GM21367 (cell line): ENCODE results near the gene ZNF366.
"Not testable (repeated sequence)": the region's sequence is repeated elsewhere in the genome, so short reads cannot be mapped to it uniquely, and the experiment has no call there.

Experiments used
- ATAC-seq: cut with Tn5 transposase; IDR thresholded peaks from one replicate; pipeline ENCODE4 v1.9.1; 2021; ENCODE audit not compliant: unreplicated experiment

The ZNF366 gene

DNA sequence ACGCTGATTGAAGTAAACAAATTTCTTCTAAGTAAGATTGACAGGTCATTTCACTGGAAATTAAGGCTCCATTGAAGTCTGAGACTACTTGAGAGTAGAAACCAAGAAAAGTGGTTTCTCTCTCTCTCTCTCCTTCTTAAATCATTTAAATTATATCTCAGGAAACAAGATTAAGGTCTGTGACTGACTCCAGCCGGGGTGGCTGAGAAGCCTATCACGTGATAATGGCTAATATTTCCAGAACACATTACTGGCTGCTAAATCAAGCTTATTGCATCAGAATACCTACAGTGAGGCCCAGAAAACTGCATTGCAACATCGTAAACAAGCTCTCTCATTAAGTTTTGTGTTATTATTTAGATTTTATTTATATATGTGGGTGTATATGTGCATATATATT, 98.6 kb downstream of the ZNF366 start:
- no peak for ATAC-seq

DNA sequence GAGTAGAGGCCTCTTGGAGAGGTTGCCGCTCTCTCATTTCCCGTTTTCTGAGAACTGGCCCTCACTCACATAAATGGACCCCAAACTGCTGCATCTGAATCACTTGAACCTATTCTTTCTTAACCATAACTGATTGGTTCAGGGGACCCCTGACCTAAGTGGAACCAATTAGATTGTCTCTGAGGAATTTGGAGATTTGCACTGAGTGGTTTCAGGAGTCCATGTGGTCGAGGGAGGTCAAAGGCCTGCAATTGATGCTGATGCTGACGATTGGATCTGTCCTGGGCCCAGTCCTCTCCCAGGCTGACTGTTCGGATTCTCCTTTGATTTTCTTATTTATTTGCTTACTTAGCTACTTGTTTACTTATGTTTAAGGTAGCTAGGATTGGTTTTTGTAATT, 99.1 kb downstream of the ZNF366 start:
- ATAC-seq: no peak

DNA sequence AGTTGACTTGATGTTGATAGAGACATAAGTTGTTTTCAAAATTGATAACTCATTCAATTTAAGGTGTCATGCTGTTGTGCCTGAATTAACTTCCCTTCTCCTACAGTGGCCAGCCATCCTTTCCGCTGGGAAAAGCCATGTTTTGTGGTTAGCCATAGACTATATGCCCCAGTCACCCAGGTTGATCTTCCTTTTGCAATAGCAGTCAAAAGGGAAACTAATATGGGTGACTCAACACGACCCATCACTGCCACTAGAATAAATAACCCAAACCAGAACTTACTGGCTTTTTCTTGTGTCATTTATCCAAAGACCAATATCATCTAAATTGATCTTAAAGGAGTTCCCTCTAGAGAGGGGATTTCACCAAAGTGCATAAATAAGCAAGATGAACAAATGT, 99.7 kb downstream of the ZNF366 start:
- no peak for ATAC-seq

GRCh38 chr5:72407078-72407477, 100.1 kb downstream of the ZNF366 start:
- no peak for ATAC-seq

- not testable (repeated sequence) for ATAC-seq
Observed at GRCh38 chr5:72404771-72405170, 102.4 kb downstream of the ZNF366 start.

- ATAC-seq: no peak
Observed at GRCh38 chr5:72402959-72403628, 104.1 kb downstream of the ZNF366 start.

GRCh38 chr5:72402381-72402890, 104.8 kb downstream of the ZNF366 start:
- no peak for ATAC-seq

GRCh38 chr5:72400950-72401349, 106.3 kb downstream of the ZNF366 start:
- ATAC-seq: no peak

GRCh38 chr5:72397836-72398235, 109.4 kb downstream of the ZNF366 start:
- no peak for ATAC-seq

GRCh38 chr5:72394688-72395087, 112.5 kb downstream of the ZNF366 start:
- no peak for ATAC-seq

GRCh38 chr5:72393052-72393451, 114.2 kb downstream of the ZNF366 start:
- ATAC-seq: no peak
